NCI-H1092 (cell line): ENCODE data around the gene POLD1.
"Not testable (repeated sequence)": the region's sequence is repeated elsewhere in the genome, so short reads cannot be mapped to it uniquely, and the experiment has no call there.

Experiments
- DNase-seq: peaks from one replicate; lab custom pipeline; 2025; lab: John Stamatoyannopoulos, UW

POLD1 gene

GRCh38 chr19:50390952-50391351, 6.8 kb downstream of the POLD1 start:
- not testable (repeated sequence) for DNase-seq

DNA sequence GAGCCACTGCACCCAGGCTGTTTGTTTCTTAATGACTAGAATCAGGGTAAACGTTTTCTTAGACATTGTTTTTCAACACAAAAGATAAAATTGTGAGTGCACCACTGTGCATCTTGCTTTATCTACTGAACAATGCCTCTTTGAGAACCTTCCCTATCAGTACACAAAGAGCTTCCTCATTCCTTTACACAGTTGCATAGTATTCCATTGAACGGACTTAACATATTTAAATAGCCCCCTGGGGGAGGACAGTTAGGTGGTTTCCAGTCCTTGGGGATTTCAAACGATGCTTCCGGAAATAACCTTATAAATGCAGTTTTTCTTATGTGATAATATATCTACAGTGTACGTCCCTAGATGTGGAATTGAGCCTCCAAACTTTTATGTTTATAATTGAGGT, 8.6 kb downstream of the POLD1 start:
- no peak for DNase-seq

- no peak for DNase-seq
Observed at GRCh38 chr19:50393589-50393988, 9.4 kb downstream of the POLD1 start.

- DNase-seq = no peak
Observed at GRCh38 chr19:50394017-50394416, 9.9 kb downstream of the POLD1 start.

DNA sequence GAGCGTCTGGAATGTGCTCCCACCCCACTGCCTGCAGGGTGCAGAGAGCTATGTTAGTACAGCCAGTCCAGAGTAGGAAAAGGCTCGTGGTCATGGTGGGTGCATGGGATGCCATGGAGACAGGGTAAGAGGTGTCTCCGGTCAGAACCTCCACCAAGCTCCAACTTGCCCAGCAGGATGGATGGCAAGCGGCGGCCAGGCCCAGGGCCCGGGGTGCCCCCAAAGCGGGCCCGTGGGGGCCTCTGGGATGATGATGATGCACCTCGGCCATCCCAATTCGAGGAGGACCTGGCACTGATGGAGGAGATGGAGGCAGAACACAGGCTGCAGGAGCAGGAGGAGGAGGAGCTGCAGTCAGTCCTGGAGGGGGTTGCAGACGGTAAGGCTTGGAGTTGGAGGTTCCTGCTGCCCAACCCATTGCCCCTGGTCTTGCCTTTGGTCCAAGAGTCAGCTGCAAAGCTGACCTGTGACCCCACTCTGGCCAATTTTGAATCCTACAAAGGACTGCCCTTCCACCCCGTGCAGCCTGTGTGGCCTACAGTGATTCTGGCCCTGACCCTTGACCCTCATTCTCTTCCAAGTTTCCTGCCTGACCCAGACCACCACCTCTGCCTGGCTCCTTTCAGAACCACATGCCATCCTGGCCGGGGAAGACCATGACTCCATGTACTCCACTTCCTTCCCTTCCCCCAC, 14.7 kb downstream of the POLD1 start:
- no peak for DNase-seq

- DNase-seq = no peak
Observed at GRCh38 chr19:50399368-50399745, 15.2 kb downstream of the POLD1 start.

DNA sequence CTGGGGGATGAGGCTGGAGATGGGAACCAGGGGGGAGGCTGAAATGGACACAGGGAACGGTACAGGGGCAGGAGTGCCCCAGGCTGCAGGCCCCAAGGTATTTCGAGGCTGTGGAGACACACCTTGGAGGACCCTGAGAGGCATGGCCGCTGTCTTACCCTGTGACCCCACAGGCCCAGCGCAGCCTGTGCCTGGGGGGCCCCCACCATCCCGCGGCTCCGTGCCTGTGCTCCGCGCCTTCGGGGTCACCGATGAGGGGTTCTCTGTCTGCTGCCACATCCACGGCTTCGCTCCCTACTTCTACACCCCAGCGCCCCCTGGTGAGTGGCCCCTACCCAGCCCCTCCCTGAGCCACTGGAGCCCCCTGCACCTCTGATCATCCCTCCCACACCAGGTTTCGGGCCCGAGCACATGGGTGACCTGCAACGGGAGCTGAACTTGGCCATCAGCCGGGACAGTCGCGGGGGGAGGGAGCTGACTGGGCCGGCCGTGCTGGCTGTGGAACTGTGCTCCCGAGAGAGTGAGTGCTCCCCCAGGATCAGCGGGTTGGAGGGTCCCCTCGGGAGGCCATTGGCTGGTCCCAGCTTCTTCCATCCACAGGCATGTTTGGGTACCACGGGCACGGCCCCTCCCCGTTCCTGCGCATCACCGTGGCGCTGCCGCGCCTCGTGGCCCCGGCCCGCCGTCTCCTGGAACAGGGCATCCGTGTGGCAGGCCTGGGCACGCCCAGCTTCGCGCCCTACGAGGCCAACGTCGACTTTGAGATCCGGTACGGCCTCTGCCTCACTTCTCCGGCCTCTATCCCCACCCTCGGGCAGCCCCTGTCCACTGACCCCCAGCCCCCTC, 17.7 kb downstream of the POLD1 start:
- no peak for DNase-seq

DNA sequence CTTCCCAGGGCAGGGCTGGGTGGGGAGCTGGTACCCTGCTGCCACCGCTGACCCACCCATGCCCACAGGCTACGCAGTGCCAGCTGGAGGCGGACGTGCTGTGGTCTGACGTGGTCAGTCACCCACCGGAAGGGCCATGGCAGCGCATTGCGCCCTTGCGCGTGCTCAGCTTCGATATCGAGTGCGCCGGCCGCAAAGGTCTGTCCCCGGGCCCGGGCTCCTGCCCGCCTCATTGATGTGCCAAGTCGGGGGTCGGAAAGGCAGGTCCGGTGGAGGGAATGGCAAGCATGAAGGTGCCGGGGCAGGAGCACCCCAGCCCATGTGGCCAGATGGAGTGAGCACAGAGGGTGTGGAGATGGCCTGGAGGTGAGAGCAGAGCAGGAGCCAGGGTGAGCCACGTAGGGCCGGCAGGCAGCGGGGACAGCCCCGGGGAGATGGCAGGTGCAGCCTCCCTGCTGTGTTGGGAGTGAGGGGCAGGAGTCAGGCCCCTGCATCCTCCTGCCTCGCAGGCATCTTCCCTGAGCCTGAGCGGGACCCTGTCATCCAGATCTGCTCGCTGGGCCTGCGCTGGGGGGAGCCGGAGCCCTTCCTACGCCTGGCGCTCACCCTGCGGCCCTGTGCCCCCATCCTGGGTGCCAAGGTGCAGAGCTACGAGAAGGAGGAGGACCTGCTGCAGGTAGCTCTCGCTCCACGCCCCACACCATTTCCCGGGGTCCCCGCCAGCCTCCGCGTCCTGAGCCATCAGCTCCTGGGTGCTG, 18.6 kb downstream of the POLD1 start:
- DNase-seq = no peak

GRCh38 chr19:50406156-50406820, 22.1 kb downstream of the POLD1 start:
- DNase-seq = no peak

DNA sequence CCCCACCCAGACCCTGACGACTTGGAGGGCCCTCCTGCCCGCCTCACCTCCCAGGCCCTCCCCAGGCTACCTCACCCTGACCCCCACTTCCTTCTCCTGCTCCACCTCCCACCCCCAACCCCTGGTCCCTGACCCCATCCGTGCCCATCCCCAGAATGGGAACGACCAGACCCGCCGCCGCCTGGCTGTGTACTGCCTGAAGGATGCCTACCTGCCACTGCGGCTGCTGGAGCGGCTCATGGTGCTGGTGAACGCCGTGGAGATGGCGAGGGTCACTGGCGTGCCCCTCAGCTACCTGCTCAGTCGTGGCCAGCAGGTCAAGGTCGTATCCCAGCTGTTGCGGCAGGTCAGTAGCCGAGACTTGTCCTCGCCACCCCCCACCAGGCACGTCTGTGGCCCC, 22.7 kb downstream of the POLD1 start:
- DNase-seq = no peak

DNA sequence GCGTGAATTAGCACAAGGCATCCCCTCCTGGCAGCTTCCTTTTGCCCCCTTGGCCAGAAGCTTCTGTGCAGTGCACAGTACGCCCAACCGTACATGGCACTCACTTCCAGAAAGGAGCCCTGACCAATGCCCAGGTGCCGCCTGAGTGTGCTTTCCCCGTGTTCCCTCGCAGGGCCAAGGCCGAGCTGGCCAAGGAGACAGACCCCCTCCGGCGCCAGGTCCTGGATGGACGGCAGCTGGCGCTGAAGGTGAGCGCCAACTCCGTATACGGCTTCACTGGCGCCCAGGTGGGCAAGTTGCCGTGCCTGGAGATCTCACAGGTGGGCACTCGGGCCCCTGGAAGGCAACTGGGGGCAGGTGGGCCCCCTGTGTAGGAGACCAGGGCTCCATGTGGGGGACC, 25.2 kb downstream of the POLD1 start:
- no peak for DNase-seq

DNA sequence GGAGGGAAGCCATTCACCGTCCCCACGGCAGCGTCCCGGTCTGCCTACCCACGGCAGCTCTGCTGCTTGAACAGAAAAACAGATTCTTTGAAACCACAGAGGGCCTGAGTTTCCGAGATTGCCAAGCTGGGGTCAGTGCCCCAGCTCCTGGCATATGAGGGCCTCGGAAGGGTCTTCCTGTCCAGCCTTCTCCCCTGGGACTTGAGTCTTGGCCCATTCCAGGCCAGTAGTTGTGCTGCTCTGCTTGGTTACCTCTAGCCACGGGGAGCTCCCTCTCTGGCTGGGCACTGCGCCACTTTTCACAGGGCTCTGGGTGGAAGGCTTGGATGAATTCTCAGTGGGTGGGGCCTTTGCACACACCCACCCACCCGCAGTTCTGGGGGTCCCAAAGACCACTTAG, 26.0 kb downstream of the POLD1 start:
- DNase-seq = no peak

DNA sequence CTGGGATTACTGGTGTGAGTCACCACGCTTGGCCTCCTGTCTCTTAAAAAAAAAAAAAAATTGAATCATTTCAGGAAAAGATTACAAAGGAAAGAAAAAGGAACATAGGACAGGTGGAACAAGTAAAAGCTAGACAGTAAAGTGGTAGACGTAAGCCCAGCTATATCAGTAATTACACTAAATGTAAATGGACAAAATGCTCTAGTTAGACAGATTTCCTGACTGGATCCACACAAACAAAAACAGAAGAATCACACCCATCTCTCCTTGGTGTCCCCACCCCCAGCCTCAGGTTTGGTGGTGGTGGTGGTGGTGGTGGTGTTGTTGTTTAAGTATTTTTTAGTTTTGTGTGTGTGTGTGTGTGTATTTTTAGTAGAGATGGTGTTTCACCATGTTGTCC, 28.3 kb downstream of the POLD1 start:
- no peak for DNase-seq

- DNase-seq = no peak
Observed at GRCh38 chr19:50413096-50413495, 28.9 kb downstream of the POLD1 start.

- DNase-seq = no peak
Observed at GRCh38 chr19:50413531-50413930, 29.4 kb downstream of the POLD1 start.

GRCh38 chr19:50414864-50415660, 30.9 kb downstream of the POLD1 start:
- DNase-seq = no peak

- DNase-seq = no peak
Observed at GRCh38 chr19:50415661-50416033, 31.5 kb downstream of the POLD1 start.

DNA sequence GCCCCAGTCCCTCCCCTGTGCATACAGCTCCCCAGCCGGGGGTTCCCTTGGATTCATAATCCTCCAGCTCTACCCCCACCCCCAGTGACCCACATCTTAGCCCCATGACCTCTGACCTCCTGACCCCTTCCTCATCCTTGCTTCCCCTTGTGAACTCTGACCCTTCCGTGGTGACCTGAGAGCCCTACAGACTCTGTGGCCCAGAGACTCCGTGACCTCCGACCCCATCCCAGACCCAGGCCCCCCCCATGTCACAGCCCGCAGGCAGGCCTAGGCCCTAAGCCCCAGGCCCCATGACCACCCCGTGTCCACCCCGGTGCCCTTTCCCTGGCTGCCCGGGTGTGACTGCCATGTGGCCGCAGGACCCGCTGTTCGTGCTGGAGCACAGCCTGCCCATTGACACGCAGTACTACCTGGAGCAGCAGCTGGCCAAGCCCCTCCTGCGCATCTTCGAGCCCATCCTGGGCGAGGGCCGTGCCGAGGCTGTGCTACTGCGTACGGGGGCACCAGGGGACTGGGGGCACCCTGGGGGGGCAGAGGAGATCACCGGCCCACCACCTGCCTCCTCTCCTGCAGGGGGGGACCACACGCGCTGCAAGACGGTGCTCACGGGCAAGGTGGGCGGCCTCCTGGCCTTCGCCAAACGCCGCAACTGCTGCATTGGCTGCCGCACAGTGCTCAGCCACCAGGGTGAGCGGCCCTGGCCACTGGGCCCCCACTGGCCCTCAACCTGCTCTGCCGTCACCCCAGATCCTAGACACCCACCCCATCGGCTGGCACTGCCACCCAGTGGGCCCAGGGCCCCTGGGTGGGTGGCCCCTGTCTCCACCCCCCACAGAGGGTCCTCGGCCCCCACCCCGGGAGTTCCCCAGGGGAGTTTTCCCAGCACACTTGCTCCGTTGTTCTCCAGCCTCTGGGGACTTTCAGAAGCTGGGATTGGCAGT, 32.2 kb downstream of the POLD1 start:
- no peak for DNase-seq

DNA sequence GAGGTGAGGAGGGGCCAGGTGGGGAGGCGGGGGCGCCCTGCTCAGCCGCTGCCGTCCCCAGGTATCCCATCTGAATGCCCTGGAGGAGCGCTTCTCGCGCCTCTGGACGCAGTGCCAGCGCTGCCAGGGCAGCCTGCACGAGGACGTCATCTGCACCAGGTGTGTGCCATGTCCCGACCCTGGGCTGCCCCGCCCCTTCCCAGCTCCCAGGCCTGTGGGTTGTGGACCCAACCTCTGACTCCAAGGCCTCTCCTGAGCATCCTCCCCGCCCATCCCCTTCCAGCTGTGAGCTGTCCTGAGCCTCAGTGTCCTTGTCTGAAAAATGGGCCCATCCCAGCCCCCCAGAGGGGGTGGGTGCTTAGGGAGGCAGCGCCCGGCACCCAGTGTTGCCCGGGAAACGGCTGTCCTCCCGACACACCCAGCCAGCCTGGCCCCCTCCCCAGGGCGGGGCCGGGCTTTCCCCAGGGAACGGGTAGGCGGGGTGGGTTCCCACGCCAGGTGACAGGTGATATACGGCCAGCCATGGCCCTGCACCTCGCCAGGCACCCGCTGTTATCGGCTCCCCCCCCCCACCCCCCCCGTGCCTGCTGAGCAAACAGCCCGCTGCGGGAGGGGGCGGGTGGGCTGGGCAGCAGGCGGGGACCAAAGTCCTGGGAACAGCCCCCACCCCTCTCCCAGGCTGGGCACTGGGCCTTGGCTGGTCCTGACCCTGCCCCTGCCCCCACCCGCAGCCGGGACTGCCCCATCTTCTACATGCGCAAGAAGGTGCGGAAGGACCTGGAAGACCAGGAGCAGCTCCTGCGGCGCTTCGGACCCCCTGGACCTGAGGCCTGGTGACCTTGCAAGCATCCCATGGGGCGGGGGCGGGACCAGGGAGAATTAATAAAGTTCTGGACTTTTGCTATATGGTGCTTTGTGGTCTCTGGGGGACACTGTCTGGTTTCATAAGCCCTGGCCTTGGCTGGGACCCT, 33.2 kb downstream of the POLD1 start:
- no peak for DNase-seq
